ENCODE data around the gene GPRC5D. TPM values are rescaled to one million over a fixed set of nuclear protein-coding genes. Genes with fewer than 3 reads are reported as not detected.

The GPRC5D gene
- polyA plus RNA-seq (2013, experiment 1 of 2), result not detected
- polyA plus RNA-seq (2013, experiment 2 of 2), result not detected

DNA sequence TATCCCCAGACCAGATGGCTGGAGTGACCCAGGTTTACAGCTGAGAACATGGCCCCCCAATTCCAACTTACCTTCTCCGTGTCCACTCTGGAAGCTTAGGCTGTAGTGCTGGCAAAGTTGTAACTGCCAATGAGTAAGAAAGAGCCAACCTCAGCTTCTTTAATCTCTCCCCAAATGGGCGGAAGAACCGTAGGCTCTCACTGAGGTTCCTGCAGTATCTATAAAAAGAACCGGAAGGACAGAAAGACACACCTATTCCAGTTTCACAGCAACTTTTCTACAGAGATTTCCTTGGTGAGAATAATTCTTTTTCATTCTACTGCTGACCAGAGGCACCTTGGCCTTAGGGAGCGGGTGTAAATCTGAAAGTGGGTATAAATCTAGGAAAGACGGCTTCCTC, at the start of gene GPRC5D:
Gene GPRC5D (minus strand): TSS at position 135 of the 400 bp plus-strand sequence. CDS start 1,786 bp downstream, outside the sequence.
- Histone ChIP-seq H3K9me3 (ENCODE audit: control insufficient read depth, low read length) (no peaks in the 10 kb centered on the region), H3K14ac (ENCODE audit: low read length in 2 of 2) (no peak within 1 kb of the TSS), H2BK15ac (ENCODE audit: low read depth, poor library complexity, severe bottlenecking) (no peak within 1 kb of the TSS), H3K9ac (ENCODE audit: low read length) (no peak within 1 kb of the TSS), H3K4ac (ENCODE audit: low read depth in 1 of 2, low read length in 2 of 2) (no peak within 1 kb of the TSS), H2BK120ac (ENCODE audit: low read depth, low read length) (no peak within 1 kb of the TSS), H4K91ac (ENCODE audit: low read length) (no peak within 1 kb of the TSS), H2BK12ac (ENCODE audit: low read length in 2 of 2) (no peak within 1 kb of the TSS), H4K8ac (ENCODE audit: low read length) (no peak within 1 kb of the TSS), H2BK5ac (ENCODE audit: low read depth, low read length, poor library complexity, severe bottlenecking) (no peak within 1 kb of the TSS), H3K27me3 (ENCODE audit: control insufficient read depth in 1 of 2, insufficient read depth in 1 of 2, low read length in 2 of 2) (no peaks in the 10 kb centered on the region), H3K27ac (ENCODE audit: low read length, poor library complexity, severe bottlenecking) (no peak within 1 kb of the TSS), H3K18ac (ENCODE audit: low read depth in 1 of 2, low read length in 2 of 2) (no peak within 1 kb of the TSS), H3K36me3 (ENCODE audit: control insufficient read depth in 1 of 2, insufficient read depth in 2 of 2, low read depth in 1 of 2, low read length in 2 of 2) (no peaks in the 10 kb centered on the region), H3K4me1 (ENCODE audit: control insufficient read depth, insufficient read depth, low read depth, low read length) (peaks cover 6% of the 10 kb centered on the region), H2AK5ac (ENCODE audit: low read length, severe bottlenecking) (no peak within 1 kb of the TSS), H3K4me3 (ENCODE audit: insufficient read depth in 1 of 2, low read depth in 1 of 2, low read length in 2 of 2) (no peak within 1 kb of the TSS), H2AFZ (ENCODE audit: low read depth, low read length) (no peak within 1 kb of the TSS), H3K23ac (ENCODE audit: low read length in 2 of 2) (no peak within 1 kb of the TSS), H3K79me1 (replicated peaks; ENCODE audit: low read length, poor library complexity, severe bottlenecking) (no peaks in the 10 kb centered on the region), H3K4me2 (ENCODE audit: low read length, poor library complexity, severe bottlenecking) (no peak within 1 kb of the TSS)
- DNase-seq, result no peak
- 94% methylated on average over 4 of the region's 6 CpGs for WGBS

- no peak overlapping the region for H2BK5ac ChIP-seq (ENCODE audit: low read depth, low read length, poor library complexity, severe bottlenecking)
- no peak for DNase-seq
- H3K27me3 ChIP-seq (ENCODE audit: control insufficient read depth in 1 of 2, insufficient read depth in 1 of 2, low read length in 2 of 2), result no peaks in the 10 kb centered on the region
- no peak overlapping the region for H2AK5ac ChIP-seq (ENCODE audit: low read length, severe bottlenecking)
- H2BK120ac ChIP-seq (ENCODE audit: low read depth, low read length), result no peak overlapping the region
- H2AFZ ChIP-seq (ENCODE audit: low read depth, low read length), result no peak overlapping the region
- no peak overlapping the region for H3K23ac ChIP-seq (ENCODE audit: low read length in 2 of 2)
- H3K4me3 ChIP-seq (ENCODE audit: insufficient read depth in 1 of 2, low read depth in 1 of 2, low read length in 2 of 2), result peak overlapping the region; percentile 72 to 88
- no peak overlapping the region for H2BK15ac ChIP-seq (ENCODE audit: low read depth, poor library complexity, severe bottlenecking)
- H3K18ac ChIP-seq (ENCODE audit: low read depth in 1 of 2, low read length in 2 of 2), result peak overlapping the region; percentile 5 to 64
- peak overlapping the region; percentile 66 for H3K4me2 ChIP-seq (ENCODE audit: low read length, poor library complexity, severe bottlenecking)
- H3K9me3 ChIP-seq (ENCODE audit: control insufficient read depth, low read length), result no peaks in the 10 kb centered on the region
- H3K9ac ChIP-seq (ENCODE audit: low read length), result peak overlapping the region; percentile 88
- no peak overlapping the region for H3K14ac ChIP-seq (ENCODE audit: low read length in 2 of 2)
- peak overlapping the region; percentile 88 for H4K8ac ChIP-seq (ENCODE audit: low read length)
- H3K27ac ChIP-seq (ENCODE audit: low read length, poor library complexity, severe bottlenecking), result no peak overlapping the region
- WGBS, result 56% methylated on average over 16 of the region's 16 CpGs
- H3K4ac ChIP-seq (ENCODE audit: low read depth in 1 of 2, low read length in 2 of 2), result peak overlapping the region in 1 of 2 experiments; percentile 19
- peaks cover 30% of the 10 kb centered on the region for H3K79me1 ChIP-seq (replicated peaks; ENCODE audit: low read length, poor library complexity, severe bottlenecking)
- H3K36me3 ChIP-seq (ENCODE audit: control insufficient read depth in 1 of 2, insufficient read depth in 2 of 2, low read depth in 1 of 2, low read length in 2 of 2), result peaks cover 0 to 5% of the 10 kb centered on the region in 2 experiments
- peak overlapping the region; percentile 66 for H4K91ac ChIP-seq (ENCODE audit: low read length)
- H3K4me1 ChIP-seq (ENCODE audit: control insufficient read depth, insufficient read depth, low read depth, low read length), result peaks cover 22% of the 10 kb centered on the region
- peak overlapping the region; percentile 23 to 69 for H2BK12ac ChIP-seq (ENCODE audit: low read length in 2 of 2)
Measured at GRCh38 chr12:13001775-13002040, 49.7 kb upstream of the GPRC5D start.

DNA sequence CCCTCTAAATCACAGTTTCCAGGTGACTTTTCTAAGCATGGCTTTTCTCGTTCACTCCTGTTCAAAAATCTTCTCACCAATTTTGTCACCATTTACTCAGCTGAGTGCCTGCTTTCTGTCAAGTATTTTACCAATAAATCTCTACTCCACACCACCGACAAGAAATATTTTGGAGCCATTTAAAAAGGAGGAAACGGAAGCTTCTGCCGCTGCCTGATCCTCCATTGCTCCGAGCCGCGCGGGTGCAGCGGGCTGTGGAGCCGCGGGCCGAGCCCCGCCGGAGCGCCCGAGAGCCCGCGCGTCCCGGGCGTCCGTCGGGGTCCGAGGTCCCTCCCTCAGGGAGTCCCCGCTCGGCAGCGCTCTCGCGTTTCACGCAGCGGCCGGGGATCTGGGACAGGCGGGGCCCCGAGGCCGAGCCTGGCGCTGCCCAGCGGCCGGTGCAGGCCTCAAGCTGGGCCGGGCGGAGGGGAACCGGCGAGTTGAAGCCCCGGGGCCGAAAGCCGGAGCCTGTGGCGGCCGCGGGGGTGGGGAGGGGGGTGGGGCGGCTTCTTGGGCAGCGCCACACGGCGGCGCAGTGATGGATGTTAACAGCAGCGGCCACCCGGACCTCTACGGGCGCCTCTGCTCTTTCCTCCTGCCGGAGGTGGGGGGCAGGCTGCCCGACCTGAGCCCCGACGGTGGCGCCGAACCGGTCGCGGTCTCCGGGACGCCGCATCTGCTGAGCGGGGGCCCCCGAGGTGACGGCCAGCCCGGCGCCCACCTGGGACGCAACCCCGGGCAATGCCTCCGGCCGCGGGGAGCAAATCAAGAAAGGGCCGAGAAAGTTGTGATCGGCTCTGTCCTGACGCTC, 49.2 kb upstream of the GPRC5D start:
- peak overlapping the region; percentile 96 for H3K4me2 ChIP-seq (ENCODE audit: low read length, poor library complexity, severe bottlenecking)
- WGBS, result 1% methylated on average over 74 of the region's 82 CpGs

GRCh38 chr12:13000616-13000924, 48.6 kb upstream of the GPRC5D start:
- H3K4ac ChIP-seq (ENCODE audit: low read depth in 1 of 2, low read length in 2 of 2), result peak overlapping the region in 1 of 2 experiments; percentile 58
- no peak overlapping the region for H2AK5ac ChIP-seq (ENCODE audit: low read length, severe bottlenecking)
- peaks cover 20% of the 10 kb centered on the region for H3K4me1 ChIP-seq (ENCODE audit: control insufficient read depth, insufficient read depth, low read depth, low read length)
- no peak overlapping the region for H3K14ac ChIP-seq (ENCODE audit: low read length in 2 of 2)
- no peak for DNase-seq
- peak overlapping the region; percentile 88 for H3K9ac ChIP-seq (ENCODE audit: low read length)
- peak overlapping the region; percentile 81 to 88 for H3K18ac ChIP-seq (ENCODE audit: low read depth in 1 of 2, low read length in 2 of 2)
- peaks cover 0 to 8% of the 10 kb centered on the region in 2 experiments for H3K36me3 ChIP-seq (ENCODE audit: control insufficient read depth in 1 of 2, insufficient read depth in 2 of 2, low read depth in 1 of 2, low read length in 2 of 2)
- 0% methylated on average over 16 of the region's 16 CpGs for WGBS
- no peaks in the 10 kb centered on the region for H3K9me3 ChIP-seq (ENCODE audit: control insufficient read depth, low read length)
- peak overlapping the region; percentile 56 to 88 for H3K4me3 ChIP-seq (ENCODE audit: insufficient read depth in 1 of 2, low read depth in 1 of 2, low read length in 2 of 2)
- peak overlapping the region; percentile 79 for H3K27ac ChIP-seq (ENCODE audit: low read length, poor library complexity, severe bottlenecking)
- H3K79me1 ChIP-seq (replicated peaks; ENCODE audit: low read length, poor library complexity, severe bottlenecking), result peaks cover 34% of the 10 kb centered on the region
- peak overlapping the region; percentile 73 for H2BK15ac ChIP-seq (ENCODE audit: low read depth, poor library complexity, severe bottlenecking)
- H3K23ac ChIP-seq (ENCODE audit: low read length in 2 of 2), result no peak overlapping the region
- peak overlapping the region; percentile 96 for H3K4me2 ChIP-seq (ENCODE audit: low read length, poor library complexity, severe bottlenecking)
- H2AFZ ChIP-seq (ENCODE audit: low read depth, low read length), result peak overlapping the region; percentile 74
- peak overlapping the region in 1 of 2 experiments; percentile 68 for H2BK12ac ChIP-seq (ENCODE audit: low read length in 2 of 2)
- H3K27me3 ChIP-seq (ENCODE audit: control insufficient read depth in 1 of 2, insufficient read depth in 1 of 2, low read length in 2 of 2), result no peaks in the 10 kb centered on the region
- peak overlapping the region; percentile 86 for H2BK120ac ChIP-seq (ENCODE audit: low read depth, low read length)
- no peak overlapping the region for H4K91ac ChIP-seq (ENCODE audit: low read length)
- H4K8ac ChIP-seq (ENCODE audit: low read length), result peak overlapping the region; percentile 81
- no peak overlapping the region for H2BK5ac ChIP-seq (ENCODE audit: low read depth, low read length, poor library complexity, severe bottlenecking)

More for the DNA sequence above, 49.2 kb upstream of the GPRC5D start:
- Histone ChIP-seq H2AK5ac (ENCODE audit: low read length, severe bottlenecking) (no peak overlapping the region), H2BK12ac (ENCODE audit: low read length in 2 of 2) (peak overlapping the region in 1 of 2 experiments; percentile 68), H3K79me1 (replicated peaks; ENCODE audit: low read length, poor library complexity, severe bottlenecking) (peaks cover 33% of the 10 kb centered on the region), H3K4me3 (ENCODE audit: insufficient read depth in 1 of 2, low read depth in 1 of 2, low read length in 2 of 2) (peak overlapping the region; percentile 72 to 88), H3K27me3 (ENCODE audit: control insufficient read depth in 1 of 2, insufficient read depth in 1 of 2, low read length in 2 of 2) (no peaks in the 10 kb centered on the region), H3K9ac (ENCODE audit: low read length) (peak overlapping the region; percentile 88), H3K9me3 (ENCODE audit: control insufficient read depth, low read length) (no peaks in the 10 kb centered on the region), H3K4me1 (ENCODE audit: control insufficient read depth, insufficient read depth, low read depth, low read length) (peaks cover 22% of the 10 kb centered on the region), H3K27ac (ENCODE audit: low read length, poor library complexity, severe bottlenecking) (peak overlapping the region; percentile 79), H3K23ac (ENCODE audit: low read length in 2 of 2) (no peak overlapping the region), H4K8ac (ENCODE audit: low read length) (peak overlapping the region; percentile 88), H4K91ac (ENCODE audit: low read length) (peak overlapping the region; percentile 66), H2BK120ac (ENCODE audit: low read depth, low read length) (peak overlapping the region; percentile 89), H3K36me3 (ENCODE audit: control insufficient read depth in 1 of 2, insufficient read depth in 2 of 2, low read depth in 1 of 2, low read length in 2 of 2) (peaks cover 0 to 5% of the 10 kb centered on the region in 2 experiments), H3K4ac (ENCODE audit: low read depth in 1 of 2, low read length in 2 of 2) (peak overlapping the region; percentile 19 to 60), H3K14ac (ENCODE audit: low read length in 2 of 2) (no peak overlapping the region), H2AFZ (ENCODE audit: low read depth, low read length) (peak overlapping the region; percentile 74), H3K18ac (ENCODE audit: low read depth in 1 of 2, low read length in 2 of 2) (peak overlapping the region; percentile 80 to 81), H2BK15ac (ENCODE audit: low read depth, poor library complexity, severe bottlenecking) (no peak overlapping the region), H2BK5ac (ENCODE audit: low read depth, low read length, poor library complexity, severe bottlenecking) (peak overlapping the region; percentile 81)
- peak; percentile 68 for DNase-seq
